Measurements from ENCODE around the gene CEP131.

The CEP131 gene

GRCh38 chr17:81260171-81260570, 37.4 kb upstream of the CEP131 start:
- H3K4me3 Mint-ChIP-seq: no peak overlapping the region
- no peak for TF ChIP-seq CTCF (IDR thresholded peaks at IDR 0.05; ENCODE audit: unreplicated experiment in 3 of 3)
- H3K4me1 Mint-ChIP-seq: peaks cover 3% of the 10 kb centered on the region
- H3K27me3 Mint-ChIP-seq (ENCODE audit: low read depth): peaks cover 4% of the 10 kb centered on the region
- H3K27ac Mint-ChIP-seq: no peak overlapping the region
- peaks cover 12% of the 10 kb centered on the region for H3K36me3 Mint-ChIP-seq (ENCODE audit: low read depth)
- no peaks in the 10 kb centered on the region for H3K9me3 Mint-ChIP-seq

- no peaks in the 10 kb centered on the region for H3K9me3 Mint-ChIP-seq
- no peak overlapping the region for H3K4me3 Mint-ChIP-seq
- H3K27ac Mint-ChIP-seq: no peak overlapping the region
- H3K27me3 Mint-ChIP-seq (ENCODE audit: low read depth): peaks cover 9% of the 10 kb centered on the region
- H3K4me1 Mint-ChIP-seq: peaks cover 10% of the 10 kb centered on the region
- TF ChIP-seq CTCF (IDR thresholded peaks at IDR 0.05; ENCODE audit: unreplicated experiment in 3 of 3): no peak
- peaks cover 8% of the 10 kb centered on the region for H3K36me3 Mint-ChIP-seq (ENCODE audit: low read depth)
Measured at GRCh38 chr17:81259058-81259605, 36.4 kb upstream of the CEP131 start.

- no peak overlapping the region for H3K4me3 Mint-ChIP-seq
- H3K9me3 Mint-ChIP-seq: no peaks in the 10 kb centered on the region
- H3K4me1 Mint-ChIP-seq: peaks cover 16% of the 10 kb centered on the region
- peaks cover 10% of the 10 kb centered on the region for H3K36me3 Mint-ChIP-seq (ENCODE audit: low read depth)
- TF ChIP-seq CTCF (IDR thresholded peaks at IDR 0.05; ENCODE audit: unreplicated experiment in 3 of 3): peak; percentile 34 to 58 (median 56)
- H3K27ac Mint-ChIP-seq: peak overlapping the region in 1 of 3 experiments; percentile 56
- peaks cover 9% of the 10 kb centered on the region for H3K27me3 Mint-ChIP-seq (ENCODE audit: low read depth)
Measured at GRCh38 chr17:81258292-81258691, 35.5 kb upstream of the CEP131 start.

- H3K4me3 Mint-ChIP-seq: no peak overlapping the region
- peaks cover 24% of the 10 kb centered on the region for H3K4me1 Mint-ChIP-seq
- peaks cover 9% of the 10 kb centered on the region for H3K36me3 Mint-ChIP-seq (ENCODE audit: low read depth)
- peaks cover 11% of the 10 kb centered on the region for H3K27me3 Mint-ChIP-seq (ENCODE audit: low read depth)
- no peak for TF ChIP-seq CTCF (IDR thresholded peaks at IDR 0.05; ENCODE audit: unreplicated experiment in 3 of 3)
- H3K27ac Mint-ChIP-seq: no peak overlapping the region
- no peaks in the 10 kb centered on the region for H3K9me3 Mint-ChIP-seq
Measured at GRCh38 chr17:81257533-81257932, 34.8 kb upstream of the CEP131 start.

GRCh38 chr17:81256616-81257015, 33.9 kb upstream of the CEP131 start:
- H3K27ac Mint-ChIP-seq: no peak overlapping the region
- H3K36me3 Mint-ChIP-seq (ENCODE audit: low read depth): peaks cover 7% of the 10 kb centered on the region
- no peaks in the 10 kb centered on the region for H3K9me3 Mint-ChIP-seq
- no peak for TF ChIP-seq CTCF (IDR thresholded peaks at IDR 0.05; ENCODE audit: unreplicated experiment in 3 of 3)
- H3K4me1 Mint-ChIP-seq: peaks cover 32% of the 10 kb centered on the region
- no peak overlapping the region for H3K4me3 Mint-ChIP-seq
- H3K27me3 Mint-ChIP-seq (ENCODE audit: low read depth): peaks cover 13% of the 10 kb centered on the region

Measured in nephron (organoid).